HEK293 (cell line): ENCODE results near the gene IL15RA.

Source experiments
- CTCF ChIA-PET: fragments of 350-600 bp; formaldehyde crosslinking; extraction: SDS; loops from one replicate; lab custom pipeline; 2021; ENCODE audit warnings: antibody characterized with exemption; lab: Yijun Ruan, JAX
- POLR2A ChIA-PET: fragments of 300-600 bp; formaldehyde crosslinking; extraction: SDS; loops from one replicate; lab custom pipeline; 2020; ENCODE audit warnings: antibody characterized with exemption, inconsistent platforms; lab: Yijun Ruan, JAX
- H3K27ac ChIP-seq: fragments of 200-500 bp; sonication (Bioruptor generic); 2 replicates; pipeline ENCODE4 v1.5.1; 2014; ENCODE audit warnings: low read depth, low read length, control low read depth, inconsistent platforms; ENCODE audit errors: extremely low read depth
- H3K36me3 ChIP-seq, 2 experiments: fragments of 200-500 bp in 1 of 2; sonication (Bioruptor generic) in 1 of 2; 1 replicate in 1 of 2; 2 replicates in 1 of 2; pipeline ENCODE4 v1.5.1; 2014 to 2017; ENCODE audit warnings: inconsistent platforms in 2 of 2, low read length in 2 of 2; ENCODE audit not compliant: control insufficient read depth in 2 of 2, insufficient read depth in 1 of 2
- H3K4me1 ChIP-seq: fragments of 200-500 bp; sonication (Bioruptor generic); 2 replicates; pipeline ENCODE4 v1.5.1; 2014; ENCODE audit warnings: mild to moderate bottlenecking, low read length, inconsistent platforms; ENCODE audit not compliant: control insufficient read depth, insufficient read depth
- H3K4me3 ChIP-seq: 2 replicates; pipeline ENCODE4 v1.5.1; 2011; ENCODE audit warnings: low read depth, mild to moderate bottlenecking, control low read depth, low read length, moderate library complexity
- H3K9me3 ChIP-seq: fragments of 200-500 bp; sonication (Bioruptor generic); 2 replicates; pipeline ENCODE4 v1.5.1; 2014; ENCODE audit warnings: low read depth, low read length, inconsistent platforms; ENCODE audit not compliant: control insufficient read depth, insufficient read depth
- PATZ1 ChIP-seq: fragments of 450-650 bp; formaldehyde crosslinking; IDR thresholded peaks from 2 replicates; pipeline ENCODE4 v1.5.1; 2016; ENCODE audit warnings: missing biosample characterization, missing genetic modification characterization
- ZBTB10 ChIP-seq: fragments of 450-650 bp; formaldehyde crosslinking; IDR thresholded peaks from 2 replicates; pipeline ENCODE4 v1.5.1; 2016; ENCODE audit warnings: missing biosample characterization, missing genetic modification characterization
- ZBTB17 ChIP-seq: fragments of 450-650 bp; formaldehyde crosslinking; IDR thresholded peaks from 2 replicates; pipeline ENCODE4 v1.5.1; 2016; ENCODE audit warnings: missing biosample characterization, missing genetic modification characterization
- ZBTB8A ChIP-seq: fragments of 450-650 bp; formaldehyde crosslinking; IDR thresholded peaks from 2 replicates; pipeline ENCODE4 v1.5.1; 2016; ENCODE audit warnings: missing biosample characterization, missing genetic modification characterization
- ZNF248 ChIP-seq: fragments of 450-650 bp; formaldehyde crosslinking; IDR thresholded peaks from 2 replicates; pipeline ENCODE4 v1.5.1; 2017; ENCODE audit warnings: missing biosample characterization, missing genetic modification characterization
- ZNF292 ChIP-seq: fragments of 450-650 bp; formaldehyde crosslinking; IDR thresholded peaks from 2 replicates; pipeline ENCODE4 v1.5.1; 2016; ENCODE audit warnings: low read depth, missing biosample characterization, missing genetic modification characterization, borderline replicate concordance
- ZNF473 ChIP-seq: fragments of 450-650 bp; formaldehyde crosslinking; IDR thresholded peaks from 2 replicates; pipeline ENCODE4 v1.5.1; 2017; ENCODE audit warnings: missing biosample characterization, missing genetic modification characterization
- ZNF549 ChIP-seq: fragments of 450-650 bp; IDR thresholded peaks from 2 replicates; pipeline ENCODE4 v1.5.1; 2018; ENCODE audit warnings: missing biosample characterization, missing genetic modification characterization, mild to moderate bottlenecking, inconsistent platforms, moderate library complexity
- ZNF555 ChIP-seq: fragments of 450-650 bp; formaldehyde crosslinking; conservative IDR thresholded peaks from 2 replicates; pipeline ENCODE4 v1.5.1; 2017; ENCODE audit warnings: missing biosample characterization, mild to moderate bottlenecking, missing genetic modification characterization, inconsistent platforms
- ZNF664 ChIP-seq: fragments of 450-650 bp; formaldehyde crosslinking; IDR thresholded peaks from 2 replicates; pipeline ENCODE4 v1.5.1; 2016; ENCODE audit warnings: missing biosample characterization, missing genetic modification characterization
- ZNF707 ChIP-seq: fragments of 450-650 bp; formaldehyde crosslinking; IDR thresholded peaks from 2 replicates; pipeline ENCODE4 v1.5.1; 2016; ENCODE audit warnings: missing biosample characterization, missing genetic modification characterization
- ZSCAN30 ChIP-seq: fragments of 450-650 bp; IDR thresholded peaks from 2 replicates; pipeline ENCODE4 v1.5.1; 2018; ENCODE audit warnings: missing biosample characterization, mild to moderate bottlenecking, missing genetic modification characterization, moderate library complexity
- ZSCAN4 ChIP-seq: fragments of 450-650 bp; formaldehyde crosslinking; IDR thresholded peaks from 2 replicates; pipeline ENCODE4 v1.5.1; 2017; ENCODE audit warnings: missing biosample characterization, missing genetic modification characterization
- TF ChIP-seq, protein P1 (sequence below): fragments of 450-650 bp; formaldehyde crosslinking; IDR thresholded peaks from 2 replicates; pipeline ENCODE4 v1.5.1; 2016; ENCODE audit warnings: missing biosample characterization, missing genetic modification characterization
- TF ChIP-seq, protein P2 (sequence below): fragments of 450-650 bp; formaldehyde crosslinking; IDR thresholded peaks from 2 replicates; pipeline ENCODE4 v1.5.1; 2016; ENCODE audit warnings: missing biosample characterization, missing genetic modification characterization

The IL15RA gene

DNA sequence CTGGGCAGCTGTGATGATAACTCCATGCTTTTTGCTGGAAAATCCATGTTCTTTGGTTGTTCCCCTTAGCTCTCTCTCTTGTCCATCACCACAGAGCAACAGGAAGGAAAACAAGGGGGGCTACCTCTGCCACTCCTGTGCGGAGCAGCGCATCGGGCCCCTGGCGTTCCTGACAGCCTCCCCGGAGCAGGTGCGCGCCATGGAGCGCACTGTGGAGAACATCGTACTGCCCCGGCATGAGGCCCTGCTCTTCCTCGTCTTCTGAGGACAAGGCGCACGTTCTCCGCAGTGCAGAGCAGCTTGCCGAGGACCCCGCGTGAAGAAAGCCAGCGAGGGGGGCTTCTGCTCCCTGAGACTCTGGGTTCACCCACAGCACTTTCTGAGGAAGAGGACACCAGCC is 40.3 kb downstream of the IL15RA start (continued):
- TF ChIP-seq ZBTB10 (tag by site-specific recombination) (no peak), ZSCAN30 (no peak), ZSCAN4 (no peak), ZNF248 (tag by site-specific recombination) (no peak)
- TF ChIP-seq, protein P1, sequence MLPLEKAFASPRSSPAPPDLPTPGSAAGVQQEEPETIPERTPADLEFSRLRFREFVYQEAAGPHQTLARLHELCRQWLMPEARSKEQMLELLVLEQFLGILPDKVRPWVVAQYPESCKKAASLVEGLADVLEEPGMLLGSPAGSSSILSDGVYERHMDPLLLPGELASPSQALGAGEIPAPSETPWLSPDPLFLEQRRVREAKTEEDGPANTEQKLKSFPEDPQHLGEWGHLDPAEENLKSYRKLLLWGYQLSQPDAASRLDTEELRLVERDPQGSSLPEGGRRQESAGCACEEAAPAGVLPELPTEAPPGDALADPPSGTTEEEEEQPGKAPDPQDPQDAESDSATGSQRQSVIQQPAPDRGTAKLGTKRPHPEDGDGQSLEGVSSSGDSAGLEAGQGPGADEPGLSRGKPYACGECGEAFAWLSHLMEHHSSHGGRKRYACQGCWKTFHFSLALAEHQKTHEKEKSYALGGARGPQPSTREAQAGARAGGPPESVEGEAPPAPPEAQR: no peak

GRCh38 chr10:5935628-5936027 is 41.7 kb downstream of the IL15RA start:
- Histone ChIP-seq H3K9me3 (no peaks in the 10 kb centered on the region), H3K4me3 (no peak overlapping the region), H3K36me3 (peaks cover 26 to 69% of the 10 kb centered on the region in 2 experiments), H3K27ac (no peak overlapping the region), H3K4me1 (no peaks in the 10 kb centered on the region)
- ChIA-PET POLR2A (no interaction called here), CTCF (no interaction called here)
- no peak for TF ChIP-seq ZNF549
- no peak for TF ChIP-seq ZNF664 (tag by site-specific recombination)
- no peak for TF ChIP-seq ZNF473 (tag by site-specific recombination)
- TF ChIP-seq ZNF707 (tag by site-specific recombination): no peak

GRCh38 chr10:5933909-5934546 is 43.3 kb downstream of the IL15RA start:
- H3K27ac ChIP-seq: no peak overlapping the region
- H3K36me3 ChIP-seq: peaks cover 28 to 85% of the 10 kb centered on the region in 2 experiments
- H3K4me3 ChIP-seq: no peak overlapping the region
- TF ChIP-seq, protein P2, sequence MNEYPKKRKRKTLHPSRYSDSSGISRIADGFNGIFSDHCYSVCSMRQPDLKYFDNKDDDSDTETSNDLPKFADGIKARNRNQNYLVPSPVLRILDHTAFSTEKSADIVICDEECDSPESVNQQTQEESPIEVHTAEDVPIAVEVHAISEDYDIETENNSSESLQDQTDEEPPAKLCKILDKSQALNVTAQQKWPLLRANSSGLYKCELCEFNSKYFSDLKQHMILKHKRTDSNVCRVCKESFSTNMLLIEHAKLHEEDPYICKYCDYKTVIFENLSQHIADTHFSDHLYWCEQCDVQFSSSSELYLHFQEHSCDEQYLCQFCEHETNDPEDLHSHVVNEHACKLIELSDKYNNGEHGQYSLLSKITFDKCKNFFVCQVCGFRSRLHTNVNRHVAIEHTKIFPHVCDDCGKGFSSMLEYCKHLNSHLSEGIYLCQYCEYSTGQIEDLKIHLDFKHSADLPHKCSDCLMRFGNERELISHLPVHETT (tag by site-specific recombination): no peak
- H3K4me1 ChIP-seq: no peaks in the 10 kb centered on the region
- H3K9me3 ChIP-seq: no peaks in the 10 kb centered on the region
- ChIA-PET POLR2A (no interaction called here), CTCF (interaction anchor here (0.6 to 0.7 kb wide), 2 partner anchors 18 to 223 kb away, joined by 3 read pairs; no protein-coding TSS in a partner anchor)

- no peaks in the 10 kb centered on the region for H3K4me1 ChIP-seq
- TF ChIP-seq ZNF555 (tag by site-specific recombination) (no peak), PATZ1 (no peak), ZBTB8A (tag by site-specific recombination) (no peak), ZBTB17 (no peak), ZNF292 (tag by site-specific recombination) (no peak)
- TF ChIP-seq, protein P1: no peak
- H3K36me3 ChIP-seq: peaks cover 33 to 87% of the 10 kb centered on the region in 2 experiments
- CTCF ChIA-PET: no interaction called here
- POLR2A ChIA-PET: interaction anchor here (0.6 kb wide), 1 partner anchor 22 kb away, joined by 3 read pairs; no protein-coding TSS in a partner anchor
- no peak overlapping the region for H3K27ac ChIP-seq
- no peaks in the 10 kb centered on the region for H3K9me3 ChIP-seq
- no peak overlapping the region for H3K4me3 ChIP-seq
Observed at GRCh38 chr10:5932345-5932744, 45.0 kb downstream of the IL15RA start.
